NT2/D1 (cell line): ENCODE data around the gene IL17B.

Source experiments
- SUZ12 ChIP-seq: IDR thresholded peaks from 2 replicates; pipeline ENCODE4 v1.6.1; 2011; ENCODE audit not compliant: insufficient read length, insufficient read depth; ENCODE audit errors: extremely low read depth
- ZNF274 ChIP-seq: IDR thresholded peaks from 2 replicates; pipeline ENCODE4 v1.6.1; 2011; ENCODE audit warnings: mild to moderate bottlenecking, low read depth, low read length

GRCh38 chr5:149324641-149325040 is 54.5 kb downstream of the IL17B start:
- TF ChIP-seq ZNF274 (no peak), SUZ12 (no peak)
